Activated T-cell treated with anti-CD3 and anti-CD28 coated beads for 1 hour (primary cell): ENCODE results near the gene WBP1L.
A peak's percentile ranks its signal among the peaks of the same experiment; 100 is the strongest.
"Not testable (repeated sequence)": the region's sequence is repeated elsewhere in the genome, so short reads cannot be mapped to it uniquely, and the experiment has no call there.

Source experiments
- DNase-seq: peaks from one replicate; pipeline ENCODE4 v3.0.0-alpha.2; 2020; ENCODE audit warnings: low read depth

The WBP1L gene

DNA sequence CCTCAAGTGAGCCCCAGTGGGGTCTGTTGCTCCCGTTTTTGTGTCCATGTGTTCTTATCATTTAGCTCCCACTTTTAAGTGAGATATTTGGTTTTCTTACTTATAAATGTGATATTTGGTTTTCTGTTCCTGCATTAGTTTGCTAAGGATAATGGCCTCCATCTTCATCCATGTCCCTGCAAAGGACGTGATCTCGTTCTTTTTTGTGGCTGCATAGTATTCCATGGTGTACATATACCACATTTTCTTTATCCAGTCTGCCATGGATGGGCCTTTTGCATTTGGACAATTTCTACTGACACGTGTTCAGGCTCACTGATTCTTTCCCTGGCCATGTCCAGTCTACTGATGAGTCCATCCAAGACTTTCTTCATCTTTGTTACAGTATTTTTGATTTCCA, 19.8 kb upstream of the WBP1L start:
- no peak for DNase-seq

DNA sequence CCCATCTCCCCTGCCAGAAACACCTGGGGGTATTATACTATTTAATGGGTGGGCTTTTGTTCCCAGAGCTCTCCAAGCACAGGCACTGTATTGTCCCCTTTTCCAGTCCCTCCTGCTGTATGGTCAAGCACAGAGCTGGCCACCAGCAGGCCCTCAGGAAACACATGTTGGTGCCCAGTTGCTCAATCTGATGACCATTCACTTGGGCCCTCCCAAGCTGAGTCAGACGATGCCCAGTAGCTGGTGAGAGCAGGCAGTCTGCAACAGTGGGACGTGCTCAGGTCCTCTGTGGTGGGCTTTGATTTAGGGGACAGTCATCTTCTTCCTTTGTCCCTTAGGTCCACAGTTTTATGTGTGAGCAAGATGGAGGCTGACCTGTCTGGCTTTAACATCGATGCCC, 17.5 kb upstream of the WBP1L start:
- DNase-seq, result no peak

- no peak for DNase-seq
Observed at GRCh38 chr10:102727037-102727818, 16.5 kb upstream of the WBP1L start.

GRCh38 chr10:102729029-102730026, 14.4 kb upstream of the WBP1L start:
- DNase-seq, result peak; percentile 45

- DNase-seq, result no peak
Observed at GRCh38 chr10:102731222-102731800, 12.4 kb upstream of the WBP1L start.

- no peak for DNase-seq
Observed at GRCh38 chr10:102732661-102733060, 11.1 kb upstream of the WBP1L start.

GRCh38 chr10:102735065-102735562, 8.6 kb upstream of the WBP1L start:
- DNase-seq, result no peak

GRCh38 chr10:102738692-102739121, 5.0 kb upstream of the WBP1L start:
- DNase-seq, result no peak

DNA sequence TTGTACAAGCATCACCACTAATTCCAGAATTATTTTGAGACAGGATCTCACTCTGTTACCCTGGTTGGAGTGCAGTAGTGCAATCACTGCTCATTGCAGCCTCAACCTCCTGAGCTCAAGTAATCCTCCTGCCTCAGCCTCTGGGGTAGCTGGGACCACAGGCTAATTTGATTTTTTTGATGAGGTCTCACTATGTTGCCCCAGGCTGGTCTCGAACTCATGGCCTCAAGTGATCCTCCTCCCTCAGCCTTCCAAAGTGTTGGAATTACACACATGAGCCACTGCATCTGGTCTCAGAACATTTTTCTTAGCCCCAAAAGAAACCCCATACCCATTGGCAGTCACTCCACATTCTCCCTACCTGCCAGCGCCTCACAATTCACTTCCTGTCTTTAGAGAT, 3.5 kb upstream of the WBP1L start:
- no peak for DNase-seq

- no peak for DNase-seq
Observed at GRCh38 chr10:102741726-102742237, 2.0 kb upstream of the WBP1L start.

GRCh38 chr10:102742313-102742712, 1.4 kb upstream of the WBP1L start:
- not testable (repeated sequence) for DNase-seq

DNA sequence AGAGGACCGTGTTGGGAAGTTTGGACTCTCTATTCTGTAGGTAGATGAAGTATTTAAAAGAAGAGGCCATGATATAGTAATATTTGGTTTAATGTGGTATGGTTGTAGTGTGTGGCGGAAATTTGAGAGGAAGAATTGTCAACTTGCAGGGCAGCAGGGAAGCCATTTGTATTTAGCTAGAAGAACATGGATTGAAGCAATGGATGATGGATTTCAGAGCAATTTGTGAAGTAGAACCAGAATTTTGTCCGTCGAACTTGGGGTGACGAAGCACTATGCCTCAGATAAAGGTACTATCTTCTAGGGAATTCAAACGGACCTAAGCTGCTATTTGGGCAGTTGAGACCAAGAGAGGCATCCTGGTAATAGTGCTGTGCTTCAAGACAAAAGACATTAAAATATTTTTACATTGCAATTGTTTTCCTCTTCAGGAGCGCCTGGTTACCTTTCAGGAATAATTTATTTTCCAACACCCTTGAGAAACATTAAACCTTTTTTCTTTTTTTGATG, 615 bp upstream of the WBP1L start:
- no peak for DNase-seq

- no peak for DNase-seq
Observed at GRCh38 chr10:102744374-102745051, 765 bp downstream of the WBP1L start.

- DNase-seq, result no peak
Observed at GRCh38 chr10:102745157-102745556, 1.4 kb downstream of the WBP1L start.

DNA sequence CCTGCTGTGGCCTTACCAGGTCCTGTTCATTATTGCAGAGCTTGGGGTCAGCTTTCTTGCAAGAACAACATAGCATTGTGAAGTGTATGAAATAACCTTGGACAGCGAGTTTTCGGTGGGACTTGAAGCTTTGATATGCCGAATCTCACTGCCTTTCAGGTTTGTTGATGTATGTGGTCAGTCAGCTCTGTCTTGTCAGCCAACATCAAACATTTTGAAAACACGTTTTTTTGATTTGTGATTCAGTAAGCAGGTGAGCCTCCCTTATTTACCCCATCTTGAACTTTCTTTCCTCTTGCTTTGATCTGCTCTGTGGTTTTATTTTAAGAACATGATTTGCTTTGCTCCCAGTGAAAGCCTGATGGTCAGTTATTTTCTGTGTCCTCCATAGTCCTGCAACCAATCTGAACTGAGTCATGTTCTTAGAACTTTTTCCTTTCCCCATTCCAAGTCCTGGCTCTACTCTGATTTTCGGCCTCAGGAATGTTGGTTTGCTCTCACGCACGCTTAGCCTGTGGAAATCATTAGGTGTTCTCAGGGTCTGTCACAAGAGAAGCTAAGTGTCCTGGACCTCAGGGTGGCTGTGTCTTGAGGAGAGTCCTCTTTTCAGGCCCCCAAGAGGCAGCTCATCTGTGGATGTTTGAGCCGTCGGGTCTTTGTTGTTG, 8.7 kb downstream of the WBP1L start:
- DNase-seq, result no peak

DNA sequence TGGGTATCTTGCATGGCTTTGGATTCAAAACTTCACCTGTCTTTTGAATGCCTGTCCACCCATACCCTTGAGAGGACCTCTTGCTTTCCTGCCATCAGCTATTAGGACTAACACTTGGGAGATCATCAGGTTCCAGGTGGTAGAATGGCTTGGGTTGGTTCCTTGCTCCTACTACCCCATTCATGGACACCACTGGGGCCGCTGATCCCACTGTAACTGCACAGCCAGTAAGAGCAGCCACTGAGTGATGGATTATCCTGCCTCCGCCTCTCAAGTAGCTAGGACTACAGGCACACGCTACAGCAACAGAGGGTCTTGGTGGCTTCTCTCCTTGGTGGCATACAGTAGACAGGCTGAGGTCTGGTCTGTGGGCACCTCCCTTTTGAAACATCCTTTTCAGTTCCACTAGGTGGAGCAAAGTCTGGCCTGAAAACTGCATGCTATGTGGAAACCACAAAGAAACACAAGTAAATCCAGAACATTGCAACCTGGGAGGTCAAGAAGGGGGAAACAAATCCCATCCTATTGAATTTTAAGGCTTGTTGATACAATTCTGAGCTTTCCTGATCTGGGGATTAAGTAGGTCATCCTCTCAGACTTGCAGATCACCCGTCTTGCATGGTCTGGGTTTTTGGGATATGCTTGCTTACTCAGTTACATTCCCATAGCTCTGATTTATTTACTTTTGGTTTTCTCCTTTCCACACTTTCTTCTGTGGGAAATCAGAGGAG, 9.4 kb downstream of the WBP1L start:
- DNase-seq, result no peak

DNA sequence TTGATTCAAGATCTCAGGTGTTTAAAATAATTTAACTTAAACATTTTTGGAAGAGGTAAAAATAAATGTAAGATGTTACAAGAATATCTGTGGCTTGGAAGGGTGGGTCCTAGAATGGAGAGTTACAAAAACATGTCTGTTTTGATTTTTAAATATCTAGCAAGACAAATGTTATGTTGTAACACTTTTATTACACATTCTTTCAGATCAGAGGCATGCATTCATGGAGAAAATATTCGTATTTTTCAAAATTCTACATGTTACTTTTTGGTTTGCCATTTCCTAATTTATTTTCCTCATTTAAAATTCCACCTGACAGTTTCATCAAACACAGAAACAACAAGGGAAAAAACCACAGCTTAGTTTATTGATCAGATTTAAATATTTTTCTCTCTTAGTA, 10.0 kb downstream of the WBP1L start:
- DNase-seq, result no peak

GRCh38 chr10:102757323-102757722, 13.6 kb downstream of the WBP1L start:
- DNase-seq, result no peak

DNA sequence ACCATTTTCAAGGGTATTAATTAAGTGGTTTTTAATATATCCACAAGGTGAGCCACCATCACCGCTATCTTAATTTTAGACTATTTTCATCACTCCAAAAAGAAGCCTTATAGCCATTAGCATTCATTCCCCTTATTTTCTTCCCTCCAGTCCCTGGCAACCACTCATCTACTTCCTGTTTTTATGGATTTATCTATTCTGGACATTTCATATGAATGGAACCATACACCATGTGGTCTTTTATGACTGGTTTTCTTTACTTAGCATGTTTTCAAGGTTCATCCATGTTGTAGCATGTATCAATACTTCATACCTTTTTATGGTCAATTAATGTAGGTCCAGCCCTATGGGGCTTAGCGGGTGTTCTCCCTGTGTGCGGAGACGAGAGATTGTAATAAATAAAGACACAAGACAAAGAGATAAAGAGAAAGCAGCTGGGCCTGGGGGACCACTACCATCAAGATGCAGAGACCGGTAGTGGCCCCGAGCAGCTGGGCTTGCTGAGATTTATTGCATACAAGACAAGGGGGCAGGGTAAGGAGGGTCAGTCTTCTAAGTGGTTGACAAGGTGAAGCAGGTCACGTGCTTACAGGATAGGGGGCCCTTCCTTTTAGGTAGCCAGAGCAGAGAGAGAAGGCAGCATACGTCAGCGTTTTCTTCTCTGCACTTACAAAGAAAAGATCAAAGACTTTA, 14.6 kb downstream of the WBP1L start:
- no peak for DNase-seq

- not testable (repeated sequence) for DNase-seq
Observed at GRCh38 chr10:102758933-102759262, 15.2 kb downstream of the WBP1L start.
